ENCODE data around the gene PATJ. TPM values are rescaled to one million over a fixed set of nuclear protein-coding genes. Genes with fewer than 3 reads are reported as not detected.

PATJ gene
- polyA plus RNA-seq, 1 donor (not counting 4 experiments of a cell fraction or from before 2014, with no cell fraction given), result 28.1 TPM

DNA sequence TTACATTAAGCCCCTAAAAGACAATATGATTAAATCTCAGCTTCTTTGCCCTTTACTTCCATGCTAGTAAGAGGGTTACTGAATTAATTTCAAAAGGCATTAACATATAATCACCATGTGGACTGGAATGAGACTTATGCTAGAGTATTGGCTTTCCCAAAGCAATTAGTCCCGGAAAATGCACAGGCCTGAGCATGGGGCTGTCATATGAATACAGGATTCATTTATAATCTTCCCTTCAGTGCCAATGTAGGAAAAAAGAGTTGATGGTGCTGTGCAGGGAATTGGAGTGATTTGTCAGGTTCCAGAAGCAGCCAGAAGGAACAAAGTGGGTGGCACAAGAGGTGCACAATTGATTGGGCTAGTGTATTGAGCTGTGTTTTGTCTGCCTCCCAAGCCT is 253.4 kb downstream of the PATJ start:
- Histone ChIP-seq H3K27me3 (ENCODE audit: control insufficient read depth, extremely low read depth, insufficient read depth, low read length) (no peaks in the 10 kb centered on the region), H3K27ac (ENCODE audit: control insufficient read depth, insufficient read depth, low read length) (no peak overlapping the region), H2AFZ (ENCODE audit: control insufficient read depth, low read length) (no peak overlapping the region), H3K9me1 (ENCODE audit: control insufficient read depth, extremely low read depth, insufficient read depth, low read length) (no peaks in the 10 kb centered on the region), H3K4me3 (ENCODE audit: control insufficient read depth in 2 of 3, extremely low read depth in 1 of 3, insufficient read depth in 2 of 3, low read depth in 1 of 3, low read length in 3 of 3) (no peak overlapping the region), H3K9ac (ENCODE audit: control insufficient read depth, extremely low read depth, insufficient read depth, low read length) (no peak overlapping the region), H3K9me3 (ENCODE audit: control insufficient read depth, low read depth, low read length) (no peaks in the 10 kb centered on the region), H3K79me2 (ENCODE audit: control insufficient read depth, insufficient read depth, low read length) (no peaks in the 10 kb centered on the region), H3K4me2 (ENCODE audit: control insufficient read depth, extremely low read depth, insufficient read depth, low read depth, low read length) (no peak overlapping the region), H3K36me3 (ENCODE audit: control insufficient read depth in 2 of 2, extremely low read depth in 1 of 2, insufficient read depth in 2 of 2, low read length in 2 of 2) (peaks cover 0 to 4% of the 10 kb centered on the region in 2 experiments), H3K4me1 (ENCODE audit: control insufficient read depth, extremely low read depth, insufficient read depth, low read length) (peaks cover 19% of the 10 kb centered on the region), H4K20me1 (ENCODE audit: control insufficient read depth, extremely low read depth, insufficient read depth, low read length) (no peaks in the 10 kb centered on the region)
- TF ChIP-seq EZH2 (IDR thresholded peaks at IDR 0.05; ENCODE audit: low read length), result no peak
- TF ChIP-seq, protein P1, sequence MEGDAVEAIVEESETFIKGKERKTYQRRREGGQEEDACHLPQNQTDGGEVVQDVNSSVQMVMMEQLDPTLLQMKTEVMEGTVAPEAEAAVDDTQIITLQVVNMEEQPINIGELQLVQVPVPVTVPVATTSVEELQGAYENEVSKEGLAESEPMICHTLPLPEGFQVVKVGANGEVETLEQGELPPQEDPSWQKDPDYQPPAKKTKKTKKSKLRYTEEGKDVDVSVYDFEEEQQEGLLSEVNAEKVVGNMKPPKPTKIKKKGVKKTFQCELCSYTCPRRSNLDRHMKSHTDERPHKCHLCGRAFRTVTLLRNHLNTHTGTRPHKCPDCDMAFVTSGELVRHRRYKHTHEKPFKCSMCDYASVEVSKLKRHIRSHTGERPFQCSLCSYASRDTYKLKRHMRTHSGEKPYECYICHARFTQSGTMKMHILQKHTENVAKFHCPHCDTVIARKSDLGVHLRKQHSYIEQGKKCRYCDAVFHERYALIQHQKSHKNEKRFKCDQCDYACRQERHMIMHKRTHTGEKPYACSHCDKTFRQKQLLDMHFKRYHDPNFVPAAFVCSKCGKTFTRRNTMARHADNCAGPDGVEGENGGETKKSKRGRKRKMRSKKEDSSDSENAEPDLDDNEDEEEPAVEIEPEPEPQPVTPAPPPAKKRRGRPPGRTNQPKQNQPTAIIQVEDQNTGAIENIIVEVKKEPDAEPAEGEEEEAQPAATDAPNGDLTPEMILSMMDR (optimal IDR thresholded peaks at IDR 0.05 in 1 of 3, IDR thresholded peaks at IDR 0.05 in 1 of 3, conservative IDR thresholded peaks at IDR 0.05 in 1 of 3; ENCODE audit: extremely low read depth in 1 of 3, insufficient read depth in 2 of 3, low read length in 3 of 3), result no peak
- FAIRE-seq, result no peak
- DNase-seq (ENCODE audit: low read depth, low spot score), result no peak
- dilution Hi-C loops (cut with MboI; ENCODE audit: extremely low pct_ligation_motif_present, low sequenced_read_pairs), result no loop called here

DNA sequence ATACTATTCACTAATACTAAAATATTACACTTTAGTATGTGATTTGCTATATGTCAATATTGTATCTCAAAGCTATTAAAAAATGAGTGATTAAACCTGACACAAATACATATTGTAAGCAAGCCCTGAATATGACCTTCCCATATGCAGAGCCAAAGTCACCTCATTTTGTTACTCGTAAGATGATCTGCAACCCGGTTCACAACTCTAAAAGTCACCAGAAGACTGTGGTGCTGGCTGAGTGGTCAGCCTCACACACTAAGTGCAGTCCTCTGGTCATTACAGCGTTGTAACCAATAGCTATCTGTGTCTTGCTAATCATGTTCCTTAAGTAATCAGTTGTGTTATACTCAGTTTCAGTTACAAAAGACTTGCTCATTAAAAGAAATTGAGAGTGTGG is 254.8 kb downstream of the PATJ start:
- DNase-seq (ENCODE audit: low read depth, low spot score), result no peak
- Histone ChIP-seq H3K4me1 (ENCODE audit: control insufficient read depth, extremely low read depth, insufficient read depth, low read length) (peaks cover 16% of the 10 kb centered on the region), H3K9ac (ENCODE audit: control insufficient read depth, extremely low read depth, insufficient read depth, low read length) (no peak overlapping the region), H3K79me2 (ENCODE audit: control insufficient read depth, insufficient read depth, low read length) (no peaks in the 10 kb centered on the region), H4K20me1 (ENCODE audit: control insufficient read depth, extremely low read depth, insufficient read depth, low read length) (no peaks in the 10 kb centered on the region), H3K36me3 (ENCODE audit: control insufficient read depth in 2 of 2, extremely low read depth in 1 of 2, insufficient read depth in 2 of 2, low read length in 2 of 2) (peaks cover 0 to 4% of the 10 kb centered on the region in 2 experiments), H3K27ac (ENCODE audit: control insufficient read depth, insufficient read depth, low read length) (no peak overlapping the region), H3K27me3 (ENCODE audit: control insufficient read depth, extremely low read depth, insufficient read depth, low read length) (no peaks in the 10 kb centered on the region), H3K4me3 (ENCODE audit: control insufficient read depth in 2 of 3, extremely low read depth in 1 of 3, insufficient read depth in 2 of 3, low read depth in 1 of 3, low read length in 3 of 3) (no peak overlapping the region), H3K9me3 (ENCODE audit: control insufficient read depth, low read depth, low read length) (no peaks in the 10 kb centered on the region), H3K4me2 (ENCODE audit: control insufficient read depth, extremely low read depth, insufficient read depth, low read depth, low read length) (no peak overlapping the region), H3K9me1 (ENCODE audit: control insufficient read depth, extremely low read depth, insufficient read depth, low read length) (no peaks in the 10 kb centered on the region), H2AFZ (ENCODE audit: control insufficient read depth, low read length) (no peak overlapping the region)
- no peak for FAIRE-seq
- TF ChIP-seq, protein P1 (optimal IDR thresholded peaks at IDR 0.05 in 1 of 3, IDR thresholded peaks at IDR 0.05 in 1 of 3, conservative IDR thresholded peaks at IDR 0.05 in 1 of 3; ENCODE audit: extremely low read depth in 1 of 3, insufficient read depth in 2 of 3, low read length in 3 of 3), result no peak
- no peak for TF ChIP-seq EZH2 (IDR thresholded peaks at IDR 0.05; ENCODE audit: low read length)
- dilution Hi-C loops (cut with MboI; ENCODE audit: extremely low pct_ligation_motif_present, low sequenced_read_pairs), result no loop called here

All from keratinocyte (primary cell).